ENCODE data around the gene PPP2R3B.

DNA sequence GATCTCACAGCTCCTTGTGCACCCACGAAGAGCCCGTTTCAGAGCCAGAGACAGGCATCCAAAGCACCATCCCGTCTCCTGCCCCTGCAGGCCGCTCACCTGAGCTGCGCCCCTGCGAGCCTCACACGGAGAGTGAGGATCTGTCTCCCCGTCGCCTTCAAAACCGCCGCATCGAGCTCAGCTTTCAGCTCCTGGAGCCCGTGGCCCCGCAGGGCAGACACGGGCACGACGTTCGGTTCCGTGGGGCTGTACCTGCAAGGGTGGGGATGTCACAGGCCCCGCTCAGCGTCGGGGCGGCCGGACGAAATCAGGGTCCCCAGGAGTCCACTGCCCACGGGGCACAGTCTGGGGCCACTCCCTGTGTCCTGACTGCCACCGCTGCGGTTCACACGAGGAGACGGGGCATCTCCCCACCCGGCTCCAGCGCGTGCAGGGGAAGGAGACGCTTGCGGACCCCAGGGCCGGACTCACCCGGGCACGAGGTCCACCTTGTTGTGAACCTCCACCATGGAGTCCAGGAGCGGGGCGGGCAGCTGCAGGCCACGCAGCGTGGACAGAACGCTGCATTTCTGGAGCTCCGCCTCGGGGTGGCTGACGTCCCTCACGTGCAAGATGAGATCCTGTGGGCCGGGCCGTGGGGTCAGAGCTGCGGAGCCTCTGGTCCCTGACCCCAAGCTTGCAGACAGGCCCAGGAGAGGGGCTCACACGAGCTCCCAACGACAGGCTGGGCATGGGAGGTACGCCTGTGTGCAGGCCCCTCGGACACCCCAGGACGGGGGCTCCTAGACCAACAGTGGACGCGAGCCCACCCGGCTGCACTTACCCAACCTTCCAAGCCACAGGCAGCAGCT lies 79.2 kb downstream of the PPP2R3B start:
- TF ChIP-seq, protein P1, sequence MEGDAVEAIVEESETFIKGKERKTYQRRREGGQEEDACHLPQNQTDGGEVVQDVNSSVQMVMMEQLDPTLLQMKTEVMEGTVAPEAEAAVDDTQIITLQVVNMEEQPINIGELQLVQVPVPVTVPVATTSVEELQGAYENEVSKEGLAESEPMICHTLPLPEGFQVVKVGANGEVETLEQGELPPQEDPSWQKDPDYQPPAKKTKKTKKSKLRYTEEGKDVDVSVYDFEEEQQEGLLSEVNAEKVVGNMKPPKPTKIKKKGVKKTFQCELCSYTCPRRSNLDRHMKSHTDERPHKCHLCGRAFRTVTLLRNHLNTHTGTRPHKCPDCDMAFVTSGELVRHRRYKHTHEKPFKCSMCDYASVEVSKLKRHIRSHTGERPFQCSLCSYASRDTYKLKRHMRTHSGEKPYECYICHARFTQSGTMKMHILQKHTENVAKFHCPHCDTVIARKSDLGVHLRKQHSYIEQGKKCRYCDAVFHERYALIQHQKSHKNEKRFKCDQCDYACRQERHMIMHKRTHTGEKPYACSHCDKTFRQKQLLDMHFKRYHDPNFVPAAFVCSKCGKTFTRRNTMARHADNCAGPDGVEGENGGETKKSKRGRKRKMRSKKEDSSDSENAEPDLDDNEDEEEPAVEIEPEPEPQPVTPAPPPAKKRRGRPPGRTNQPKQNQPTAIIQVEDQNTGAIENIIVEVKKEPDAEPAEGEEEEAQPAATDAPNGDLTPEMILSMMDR (conservative IDR thresholded peaks at IDR 0.05 in 1 of 2, IDR thresholded peaks at IDR 0.05 in 1 of 2; ENCODE audit: extremely low read depth in 1 of 2, insufficient read depth in 1 of 2, low read depth in 1 of 2, low read length in 2 of 2): no peak
- no peak for TF ChIP-seq EZH2 (IDR thresholded peaks at IDR 0.05; ENCODE audit: borderline replicate concordance, low read length)

All from mammary epithelial cell (primary cell).